CD4-positive, CD25-positive, alpha-beta regulatory T cell (primary cell): ENCODE data around the gene ZNF334. TPM values are rescaled to one million over a fixed set of nuclear protein-coding genes. Genes with fewer than 3 reads are reported as not detected.

Experiments used
- ATAC-seq, 2 donors: fragments of 150-1000 bp; cut with Tn5 transposase; one replicate each; pipeline ENCODE4 v1.10.0; 2021; ENCODE audit warnings: low read depth in 2 of 2, moderate number of reproducible peaks in 2 of 2, moderate library complexity in 1 of 2
- DNase-seq, 3 donors: peaks; one replicate each; pipeline versions ENCODE4 v3.0.0 to v3.0.0-alpha.2; 2012 to 2022; ENCODE audit warnings: mixed read lengths in 1 of 3
- H3K27ac ChIP-seq: one replicate; pipeline ENCODE4 v1.7.0; 2013; ENCODE audit warnings: mild to moderate bottlenecking, low read length; ENCODE audit not compliant: insufficient read depth, poor library complexity, severe bottlenecking
- H3K27me3 ChIP-seq: one replicate; pipeline ENCODE4 v1.7.0; 2013; ENCODE audit warnings: low read length; ENCODE audit not compliant: control insufficient read depth, insufficient read depth
- H3K36me3 ChIP-seq: one replicate; pipeline ENCODE4 v1.7.0; 2013; ENCODE audit warnings: mild to moderate bottlenecking, low read length, moderate library complexity; ENCODE audit not compliant: control insufficient read depth, insufficient read depth
- H3K4me1 ChIP-seq: 2 replicates; pipeline ENCODE4 v1.7.0; 2013; ENCODE audit warnings: mild to moderate bottlenecking, low read length; ENCODE audit not compliant: insufficient read depth, control insufficient read depth, poor library complexity, severe bottlenecking
- H3K4me3 ChIP-seq: one replicate; pipeline ENCODE4 v1.7.0; 2013; ENCODE audit warnings: low read depth, mild to moderate bottlenecking, low read length, moderate library complexity
- H3K9me3 ChIP-seq, 2 experiments: 1 replicate in 1 of 2; 2 replicates in 1 of 2; pipeline ENCODE4 v1.7.0; 2013; ENCODE audit warnings: low read length in 2 of 2, mild to moderate bottlenecking in 1 of 2, moderate library complexity in 1 of 2; ENCODE audit not compliant: control insufficient read depth in 2 of 2
- H3K27ac Mint-ChIP-seq, 3 donors: one replicate each; pipeline ENCODE4 v1.8.0; 2020 to 2022; ENCODE audit warnings: mild to moderate bottlenecking in 3 of 3, mixed read lengths in 3 of 3, moderate library complexity in 2 of 3
- H3K27me3 Mint-ChIP-seq: one replicate; pipeline ENCODE4 v1.8.0; 2022; ENCODE audit warnings: mild to moderate bottlenecking, mixed read lengths
- H3K36me3 Mint-ChIP-seq: one replicate; pipeline ENCODE4 v1.8.0; 2020; ENCODE audit warnings: mixed read lengths
- H3K4me1 Mint-ChIP-seq, 4 donors: one replicate each; pipeline ENCODE4 v1.8.0; 2020 to 2022; ENCODE audit warnings: mixed read lengths in 4 of 4, mild to moderate bottlenecking in 1 of 4
- H3K4me3 Mint-ChIP-seq, 4 donors: one replicate each; pipeline ENCODE4 v1.8.0; 2020 to 2022; ENCODE audit warnings: mild to moderate bottlenecking in 4 of 4, mixed read lengths in 4 of 4, moderate library complexity in 3 of 4
- H3K9me3 Mint-ChIP-seq, 7 donors: one replicate each; pipeline ENCODE4 v1.8.0; 2020 to 2022; ENCODE audit warnings: mixed read lengths in 7 of 7, mild to moderate bottlenecking in 3 of 7, moderate library complexity in 2 of 7
- polyA plus RNA-seq, 4 donors: library from polyadenylated mRNA; unstranded; fragments of 300-500 nt; fragmentation: Illumina TruSeq; gene quantifications; one replicate each; pipeline ENCODE4 v1.2.3, GENCODE V29; 2021
- total RNA-seq: library from RNA; stranded (reverse); gene quantifications from one replicate; pipeline ENCODE4 v1.2.3, GENCODE V29; 2022

ZNF334 gene
- total and polyA plus RNA-seq, 5 donors from 2014 or later, result 0.14 to 0.25 (median 0.21) TPM; not detected in 1

DNA sequence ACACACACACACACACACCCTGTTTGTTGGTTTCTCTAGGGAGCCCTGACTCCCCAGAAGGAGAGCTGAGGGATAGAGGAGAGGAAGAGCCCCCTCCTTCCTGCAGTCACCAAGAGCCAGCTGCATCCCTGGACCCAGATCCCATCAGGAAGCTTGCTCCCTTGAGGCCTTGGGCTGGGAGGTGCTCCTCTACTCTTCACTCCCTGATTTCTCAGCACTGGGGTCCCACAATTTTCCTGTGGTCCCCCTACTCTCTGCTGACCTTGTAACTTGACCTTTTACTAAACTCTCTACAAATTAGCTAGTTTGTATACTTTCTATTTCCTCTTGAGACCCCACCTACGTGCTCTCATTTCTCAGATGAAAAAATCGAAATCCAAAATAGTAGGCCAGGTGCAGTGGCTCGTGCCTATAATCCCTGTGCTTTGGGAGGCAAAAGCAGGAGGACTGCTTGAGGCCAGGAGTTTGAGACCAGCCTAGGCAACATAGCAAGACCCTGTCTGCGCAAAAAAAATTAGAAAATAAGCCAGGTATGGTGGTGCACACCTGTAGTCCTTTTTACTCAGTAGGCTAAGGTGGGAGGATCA is 42.1 kb upstream of the ZNF334 start:
- Histone ChIP-seq H3K27ac (no peak overlapping the region), H3K4me1 (peaks cover 13% of the 10 kb centered on the region), H3K4me3 (no peak overlapping the region), H3K36me3 (no peaks in the 10 kb centered on the region), H3K9me3 (no peaks in the 10 kb centered on the region), H3K27me3 (no peaks in the 10 kb centered on the region)
- Mint-ChIP-seq H3K27ac (peak overlapping the region in 1 of 3 donors; percentile 31), H3K36me3 (no peaks in the 10 kb centered on the region), H3K4me1 (peaks cover 0 to 17% (median 13%) of the 10 kb centered on the region in 4 donors), H3K9me3 (no peaks in the 10 kb centered on the region), H3K4me3 (no peak overlapping the region), H3K27me3 (peaks cover 4% of the 10 kb centered on the region)
- DNase-seq (no peak), ATAC-seq (no peak)

DNA sequence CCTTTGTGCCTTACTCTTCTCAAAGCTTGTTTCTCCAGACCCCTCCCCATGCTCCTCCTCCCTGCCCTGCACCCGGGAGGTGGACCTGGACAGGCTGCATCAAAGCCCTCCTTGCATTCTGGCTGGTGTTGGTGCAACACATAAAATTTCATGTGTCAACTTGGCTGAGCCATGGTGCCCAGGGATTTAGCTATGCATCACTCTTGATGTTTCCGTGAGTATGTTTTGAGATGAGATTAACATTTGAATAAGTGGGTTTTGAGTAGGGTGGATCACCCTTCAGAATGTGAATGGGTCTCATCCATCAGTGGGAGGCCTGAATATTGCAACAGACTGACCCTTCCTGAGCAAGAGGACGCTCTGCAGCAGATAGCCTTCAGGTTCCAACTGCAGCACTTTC is 41.5 kb upstream of the ZNF334 start:
- DNase-seq (no peak), ATAC-seq (no peak)
- peaks cover 4% of the 10 kb centered on the region for H3K27me3 Mint-ChIP-seq
- peaks cover 0 to 17% (median 11%) of the 10 kb centered on the region in 4 donors for H3K4me1 Mint-ChIP-seq
- H3K36me3 Mint-ChIP-seq, result no peaks in the 10 kb centered on the region
- no peak overlapping the region for H3K4me3 Mint-ChIP-seq
- no peak overlapping the region for H3K27ac ChIP-seq
- H3K4me3 ChIP-seq, result no peak overlapping the region
- H3K36me3 ChIP-seq, result no peaks in the 10 kb centered on the region
- H3K9me3 ChIP-seq, result no peaks in the 10 kb centered on the region
- no peaks in the 10 kb centered on the region for H3K27me3 ChIP-seq
- H3K4me1 ChIP-seq, result peaks cover 13% of the 10 kb centered on the region
- no peaks in the 10 kb centered on the region for H3K9me3 Mint-ChIP-seq
- H3K27ac Mint-ChIP-seq, result no peak overlapping the region

DNA sequence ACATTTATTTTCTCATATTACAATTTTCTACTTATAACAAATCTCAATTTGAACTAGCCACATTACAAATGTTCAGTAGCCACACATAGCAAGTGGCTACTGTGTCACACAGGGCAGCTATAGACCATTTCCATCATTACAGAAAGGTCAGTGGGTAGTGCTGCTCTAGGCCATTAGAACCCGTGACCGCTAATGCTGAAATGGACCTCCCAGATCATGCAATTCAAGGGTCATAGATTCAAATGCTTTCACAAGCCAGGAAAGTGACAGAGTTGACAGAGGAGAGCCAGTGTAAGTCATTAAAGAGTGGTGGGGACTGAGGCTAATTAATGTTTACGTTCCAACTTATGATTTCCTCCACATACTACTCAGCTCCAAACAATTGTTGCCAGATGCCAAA is 40.6 kb upstream of the ZNF334 start:
- no peaks in the 10 kb centered on the region for H3K36me3 ChIP-seq
- H3K4me3 Mint-ChIP-seq, result no peak overlapping the region
- no peaks in the 10 kb centered on the region for H3K27me3 Mint-ChIP-seq
- no peaks in the 10 kb centered on the region for H3K36me3 Mint-ChIP-seq
- no peak overlapping the region for H3K27ac Mint-ChIP-seq
- no peaks in the 10 kb centered on the region for H3K27me3 ChIP-seq
- DNase-seq (no peak), ATAC-seq (no peak)
- H3K4me3 ChIP-seq, result no peak overlapping the region
- H3K9me3 Mint-ChIP-seq, result no peaks in the 10 kb centered on the region
- H3K4me1 ChIP-seq, result peaks cover 13% of the 10 kb centered on the region
- peaks cover 0 to 17% (median 11%) of the 10 kb centered on the region in 4 donors for H3K4me1 Mint-ChIP-seq
- no peaks in the 10 kb centered on the region for H3K9me3 ChIP-seq
- H3K27ac ChIP-seq, result no peak overlapping the region

DNA sequence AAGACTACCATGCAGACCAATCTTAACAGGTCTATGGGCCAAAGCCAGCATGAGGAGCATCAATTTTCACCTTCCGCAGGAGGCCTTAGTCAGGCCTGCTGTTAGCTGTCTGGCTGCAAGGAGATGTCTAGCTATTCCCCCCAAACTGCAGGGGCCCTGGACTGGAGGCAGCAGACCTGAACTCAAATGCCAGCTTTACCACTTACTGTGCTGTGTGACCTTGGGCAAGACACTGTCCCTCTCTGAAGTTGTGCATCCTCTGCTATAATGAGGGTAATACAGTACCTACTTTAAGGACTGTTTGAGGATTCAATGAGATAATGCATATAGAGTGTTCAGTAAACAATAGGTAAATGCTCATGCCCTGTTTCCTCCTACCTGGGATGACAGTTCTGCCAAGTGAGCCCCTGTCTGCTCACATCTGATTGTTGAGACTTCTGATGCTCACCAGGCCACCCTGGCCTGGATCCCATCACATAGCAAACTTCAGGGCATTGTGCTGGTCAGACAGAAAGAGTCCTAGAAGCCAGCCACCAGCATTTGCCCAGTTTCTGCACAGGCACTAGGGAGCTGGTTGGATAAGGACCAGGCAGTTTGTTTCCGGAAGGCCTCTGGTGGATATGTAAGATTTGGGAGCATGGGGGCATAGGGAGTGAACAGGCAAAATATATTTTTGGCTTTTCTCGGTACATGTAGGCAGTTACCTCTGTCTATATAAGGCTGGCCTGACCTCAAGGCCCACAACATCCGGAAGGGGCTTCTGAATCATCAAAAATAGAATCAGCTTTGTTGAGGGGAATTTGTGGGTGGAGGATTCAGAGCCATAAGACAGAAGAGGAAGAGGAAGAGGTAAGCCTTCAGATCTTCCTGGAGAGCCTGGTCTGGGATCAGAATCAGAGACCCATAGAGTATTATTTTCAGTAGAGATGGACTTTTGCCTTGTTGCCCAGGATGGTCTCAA is 39.4 kb upstream of the ZNF334 start:
- Mint-ChIP-seq H3K27ac (peak overlapping the region in 2 of 3 donors; percentile 33 to 43), H3K4me3 (peak overlapping the region in 1 of 4 donors; percentile 15), H3K27me3 (no peaks in the 10 kb centered on the region), H3K9me3 (no peaks in the 10 kb centered on the region), H3K4me1 (peaks cover 0 to 17% (median 11%) of the 10 kb centered on the region in 4 donors), H3K36me3 (no peaks in the 10 kb centered on the region)
- Histone ChIP-seq H3K36me3 (no peaks in the 10 kb centered on the region), H3K27me3 (no peaks in the 10 kb centered on the region), H3K27ac (no peak overlapping the region), H3K4me3 (no peak overlapping the region), H3K9me3 (no peaks in the 10 kb centered on the region), H3K4me1 (peaks cover 13% of the 10 kb centered on the region)
- peak; percentile 65 to 69 for ATAC-seq
- DNase-seq, result peak in 1 of 3 donors; percentile 64

DNA sequence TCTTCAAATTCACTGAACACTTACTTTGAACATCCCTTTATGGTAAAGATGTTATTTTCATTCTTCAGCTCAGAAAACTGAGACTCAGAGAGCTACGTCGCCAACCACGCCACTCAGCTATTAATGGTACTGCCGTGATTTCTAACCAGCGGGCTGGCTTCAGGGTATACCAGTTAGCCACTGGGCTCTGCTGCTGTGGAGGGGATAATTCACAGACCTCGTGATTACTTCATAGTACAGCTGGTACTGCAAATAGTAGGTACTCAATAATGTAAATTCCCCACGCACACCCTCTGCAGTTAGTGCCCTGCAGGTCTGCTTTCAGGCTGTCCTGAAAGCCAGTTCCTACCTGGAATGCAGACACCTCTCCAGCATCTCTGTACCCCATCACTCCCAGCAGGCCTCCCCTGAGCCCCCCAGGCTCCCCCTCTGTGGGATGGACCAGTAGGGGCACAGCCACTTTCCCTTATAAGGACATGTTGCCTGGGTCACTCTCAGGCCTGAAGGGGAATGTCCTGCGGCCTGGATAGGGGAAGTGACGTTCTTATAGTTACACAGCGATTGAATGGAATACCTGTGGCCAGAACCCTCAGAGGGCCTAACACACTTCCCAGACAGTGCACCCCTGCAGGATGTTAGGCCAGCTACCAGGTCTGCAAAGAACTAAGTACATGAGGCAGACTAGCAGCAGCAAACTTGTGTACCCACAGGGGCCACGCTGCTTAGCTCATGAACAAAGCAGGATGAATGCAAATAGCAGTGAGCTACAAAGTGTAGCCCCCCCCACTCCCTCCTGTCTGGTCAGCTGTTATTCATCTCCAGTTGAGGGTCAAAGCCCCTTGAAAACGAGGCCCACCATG is 38.4 kb upstream of the ZNF334 start:
- no peak for ATAC-seq
- no peaks in the 10 kb centered on the region for H3K9me3 Mint-ChIP-seq
- Histone ChIP-seq H3K4me1 (peaks cover 13% of the 10 kb centered on the region), H3K27me3 (no peaks in the 10 kb centered on the region), H3K27ac (no peak overlapping the region), H3K9me3 (no peaks in the 10 kb centered on the region), H3K36me3 (no peaks in the 10 kb centered on the region), H3K4me3 (no peak overlapping the region)
- H3K36me3 Mint-ChIP-seq, result no peaks in the 10 kb centered on the region
- no peaks in the 10 kb centered on the region for H3K27me3 Mint-ChIP-seq
- H3K4me1 Mint-ChIP-seq, result peaks cover 0 to 17% (median 11%) of the 10 kb centered on the region in 4 donors
- no peak overlapping the region for H3K4me3 Mint-ChIP-seq
- H3K27ac Mint-ChIP-seq, result peak overlapping the region in 1 of 3 donors; percentile 33
- no peak for DNase-seq

DNA sequence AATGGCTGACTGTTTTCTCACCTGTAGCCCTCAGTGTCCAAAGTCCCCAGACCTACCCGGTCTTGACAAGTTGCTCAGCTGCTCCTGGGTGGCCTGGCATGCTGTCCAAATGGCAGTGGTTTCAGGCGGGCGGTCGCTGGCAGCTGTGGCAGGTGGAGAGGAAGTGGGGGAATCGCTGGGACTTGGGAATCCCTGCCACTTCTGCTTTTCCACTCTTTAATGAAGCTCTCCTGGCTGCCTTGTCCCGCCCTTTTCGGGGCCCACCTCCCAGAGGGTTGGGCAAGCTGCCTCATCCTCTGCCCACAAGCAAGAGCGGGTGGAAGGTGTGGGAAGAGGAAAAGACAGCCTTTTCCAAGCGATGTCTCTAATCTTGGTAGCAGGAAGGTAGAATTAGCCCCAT is 37.1 kb upstream of the ZNF334 start, which contains the start of gene OCSTAMP:
OCSTAMP (minus strand) TSS at position 194 of the 400 bp plus-strand sequence; CDS start at position 100, 94 bp downstream.
- Histone ChIP-seq H3K27ac (no peak within 1 kb of the TSS), H3K4me3 (no peak within 1 kb of the TSS), H3K27me3 (no peaks in the 10 kb centered on the region), H3K36me3 (no peaks in the 10 kb centered on the region), H3K4me1 (peaks cover 15% of the 10 kb centered on the region), H3K9me3 (no peaks in the 10 kb centered on the region)
- DNase-seq (no peak), ATAC-seq (no peak)
- no peak within 1 kb of the TSS for H3K4me3 Mint-ChIP-seq
- H3K4me1 Mint-ChIP-seq, result peaks cover 0 to 17% (median 9%) of the 10 kb centered on the region in 4 donors
- H3K27me3 Mint-ChIP-seq, result no peaks in the 10 kb centered on the region
- no peak within 1 kb of the TSS for H3K27ac Mint-ChIP-seq
- H3K36me3 Mint-ChIP-seq, result no peaks in the 10 kb centered on the region
- H3K9me3 Mint-ChIP-seq, result no peaks in the 10 kb centered on the region

DNA sequence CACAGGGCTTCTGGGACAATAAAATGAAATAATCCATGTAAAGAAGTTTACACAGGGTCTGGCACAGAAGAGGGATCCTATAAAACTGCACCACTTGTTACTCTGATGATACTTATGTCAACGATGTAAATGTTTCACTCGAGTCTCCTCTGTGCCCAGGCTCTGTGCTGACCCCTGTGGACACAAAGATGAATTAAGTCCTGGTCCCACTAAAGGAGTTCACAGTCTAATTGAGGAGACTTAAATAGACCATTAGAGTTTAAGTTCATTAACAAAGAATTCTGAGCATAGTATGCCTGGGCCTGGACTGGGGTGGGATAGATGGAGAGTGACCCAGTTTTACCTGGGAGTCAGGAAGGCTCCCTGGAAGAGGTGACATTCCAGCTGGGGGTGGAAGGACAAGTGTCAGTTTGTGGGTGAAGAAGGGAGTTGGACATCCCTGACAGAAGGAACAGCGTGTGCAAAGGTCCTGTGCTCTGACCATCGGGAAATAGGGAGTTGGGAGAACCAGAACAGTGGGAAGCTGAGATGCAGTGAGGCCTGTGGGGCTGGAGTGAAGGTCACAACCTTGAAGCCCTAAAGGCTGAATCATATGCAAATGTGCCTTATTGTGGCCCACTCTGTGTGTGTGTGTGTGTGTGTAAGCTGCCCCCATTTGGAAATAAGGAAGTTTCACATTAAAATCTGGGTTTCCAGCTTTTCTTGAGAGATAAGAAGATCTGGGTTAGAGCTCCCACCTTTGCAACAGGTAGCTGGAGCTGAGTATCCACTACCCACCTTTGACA is 36.0 kb upstream of the ZNF334 start:
- H3K4me1 ChIP-seq, result peaks cover 23% of the 10 kb centered on the region
- no peaks in the 10 kb centered on the region for H3K9me3 ChIP-seq
- no peaks in the 10 kb centered on the region for H3K36me3 Mint-ChIP-seq
- no peaks in the 10 kb centered on the region for H3K27me3 Mint-ChIP-seq
- H3K36me3 ChIP-seq, result no peaks in the 10 kb centered on the region
- H3K4me3 ChIP-seq, result no peak overlapping the region
- no peaks in the 10 kb centered on the region for H3K27me3 ChIP-seq
- no peak for ATAC-seq
- peaks cover 0 to 22% (median 11%) of the 10 kb centered on the region in 4 donors for H3K4me1 Mint-ChIP-seq
- no peak overlapping the region for H3K27ac Mint-ChIP-seq
- no peak overlapping the region for H3K4me3 Mint-ChIP-seq
- H3K9me3 Mint-ChIP-seq, result no peaks in the 10 kb centered on the region
- DNase-seq, result no peak
- no peak overlapping the region for H3K27ac ChIP-seq
